T47D (cell line): ENCODE measurements around the gene PPP1CB.

Source experiments
- DNase-seq, 2 experiments: peaks; one replicate each; pipeline versions ENCODE4 v3.0.0 to v3.0.0-alpha.2; 2011 to 2012; ENCODE audit warnings: low read depth in 1 of 2, low spot score in 1 of 2
- JUND ChIP-seq: IDR thresholded peaks from 2 replicates; pipeline ENCODE4 v1.6.1; 2012; ENCODE audit warnings: low read depth
- in situ Hi-C: cut with HindIII; loops from 2 replicates; pipeline ENCODE4 v1.10.0; 2016; ENCODE audit warnings: low sequenced_read_pairs, low pct_unique_long_range_greater_than_20kb

The PPP1CB gene

DNA sequence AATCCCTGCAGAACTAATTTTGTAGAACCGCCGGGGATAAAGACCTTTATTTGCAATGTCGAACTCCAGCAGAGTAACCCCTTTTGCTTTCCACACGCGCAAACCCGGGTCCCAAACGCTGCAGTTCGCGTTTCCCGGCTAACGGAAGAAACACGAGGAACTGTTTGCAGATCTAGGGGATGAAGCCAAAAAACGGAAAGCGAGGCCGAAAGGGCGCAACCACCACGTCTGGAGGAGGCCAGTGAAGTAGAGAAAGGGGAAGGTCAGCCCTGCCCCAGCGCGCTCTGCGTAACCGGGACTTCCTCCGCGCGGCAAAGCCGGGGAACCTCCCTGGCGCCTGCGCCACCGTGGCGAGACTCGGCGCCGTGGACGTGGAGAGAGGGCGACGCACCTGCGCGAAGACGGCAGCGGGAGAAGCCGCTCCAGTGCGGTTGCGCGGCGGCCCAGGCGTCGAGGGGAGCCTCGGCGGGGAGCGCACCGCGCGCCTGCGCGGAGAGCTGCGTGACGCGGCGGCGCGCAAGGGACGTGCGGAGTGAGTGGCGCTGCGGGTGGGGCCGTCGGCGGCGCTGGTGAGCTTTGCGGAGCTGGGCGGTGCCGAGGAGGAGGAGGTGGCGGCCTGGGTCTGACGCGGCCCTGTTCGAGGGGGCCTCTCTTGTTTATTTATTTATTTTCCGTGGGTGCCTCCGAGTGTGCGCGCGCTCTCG lies at the start of gene PPP1CB:
PPP1CB (plus strand) TSS at position 579 of the 704 bp plus-strand sequence. CDS start 295 bp downstream, outside the sequence.
- in situ Hi-C loops = no loop called here
- DNase-seq = peak; percentile 76 to 95

DNA sequence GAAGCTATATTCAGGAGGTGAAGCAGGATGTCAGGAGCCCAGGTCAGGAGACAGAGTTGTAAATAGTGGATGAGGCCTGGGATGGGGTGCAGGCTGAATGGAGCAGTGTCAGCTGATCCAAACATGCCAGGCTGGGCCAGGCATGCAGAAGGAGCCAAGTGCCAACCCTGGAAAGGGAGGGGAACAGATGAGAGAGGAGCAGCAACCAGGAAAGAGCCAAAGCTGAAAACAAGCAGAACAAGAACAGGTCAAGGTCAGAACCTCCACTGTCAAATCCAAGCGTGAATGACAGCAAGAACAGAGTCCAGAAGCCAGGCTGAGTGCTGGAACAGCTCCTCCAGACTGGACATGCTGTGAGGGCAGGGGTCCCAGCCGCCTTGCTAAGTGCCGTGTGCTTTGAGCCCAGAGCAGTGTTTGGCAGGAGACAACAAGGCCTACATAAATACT lies 49.2 kb upstream of the PPP1CB start:
- DNase-seq = no peak
- in situ Hi-C loops = no loop called here
- no peak for TF ChIP-seq JUND

More for the DNA sequence above, at the start of gene PPP1CB:
- TF ChIP-seq JUND = no peak

DNA sequence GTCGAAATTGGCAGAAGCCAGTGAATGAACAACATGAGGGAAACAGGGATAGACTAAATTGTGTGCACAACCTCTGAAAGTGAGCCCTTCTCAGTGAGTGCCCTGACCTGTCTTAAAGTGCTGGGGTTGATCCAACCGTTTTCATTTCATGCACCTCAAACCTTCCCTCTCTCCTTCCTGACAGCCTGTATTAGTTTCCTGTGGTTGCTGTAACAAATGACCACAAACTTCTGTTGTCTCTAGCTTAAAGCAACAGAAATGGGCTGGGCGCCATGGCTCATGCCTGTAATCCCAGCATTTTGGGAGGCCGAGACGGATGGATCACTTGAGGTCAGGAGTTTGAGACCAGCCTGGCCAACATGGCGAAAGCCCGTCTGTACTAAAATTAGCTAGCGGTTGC lies 48.8 kb upstream of the PPP1CB start:
- DNase-seq = no peak
- TF ChIP-seq JUND = no peak
- in situ Hi-C loops = no loop called here

- DNase-seq = no peak
- TF ChIP-seq JUND = no peak
- in situ Hi-C loops = no loop called here
Measured at GRCh38 chr2:28704621-28705020, 47.0 kb upstream of the PPP1CB start.

DNA sequence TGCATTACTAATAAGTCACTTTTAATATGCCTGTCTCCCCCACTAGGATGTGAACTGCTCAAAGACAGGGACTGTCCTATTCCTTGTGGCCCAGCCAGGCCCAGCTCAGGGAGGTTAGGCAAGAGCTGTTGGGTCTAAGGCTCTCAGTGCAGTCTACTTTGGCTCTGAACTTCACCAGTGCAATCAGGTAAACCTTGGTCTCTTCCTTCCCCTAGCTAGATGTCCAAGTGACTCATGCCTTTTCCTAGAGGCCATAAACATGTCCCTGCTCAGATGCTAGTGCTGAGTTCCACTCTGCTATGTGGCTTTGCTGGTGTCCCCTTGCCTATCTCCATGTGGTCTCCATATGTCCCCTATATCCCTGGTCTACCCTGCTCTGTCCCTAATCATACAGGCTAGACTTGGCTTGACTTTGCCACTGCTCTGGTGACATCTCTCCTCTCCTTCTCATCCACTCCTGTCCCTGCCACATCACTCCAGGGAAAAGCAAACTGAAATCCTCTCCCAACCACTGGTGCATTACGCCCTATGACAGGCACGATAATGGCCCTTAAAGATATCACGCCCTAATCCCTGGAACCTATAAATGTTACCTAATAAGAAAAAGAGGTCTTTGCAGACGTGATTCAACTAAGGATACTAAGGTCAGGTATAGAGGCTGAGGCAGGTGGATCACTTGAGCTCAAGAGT lies 45.7 kb upstream of the PPP1CB start:
- in situ Hi-C loops = no loop called here
- no peak for DNase-seq
- TF ChIP-seq JUND = no peak

DNA sequence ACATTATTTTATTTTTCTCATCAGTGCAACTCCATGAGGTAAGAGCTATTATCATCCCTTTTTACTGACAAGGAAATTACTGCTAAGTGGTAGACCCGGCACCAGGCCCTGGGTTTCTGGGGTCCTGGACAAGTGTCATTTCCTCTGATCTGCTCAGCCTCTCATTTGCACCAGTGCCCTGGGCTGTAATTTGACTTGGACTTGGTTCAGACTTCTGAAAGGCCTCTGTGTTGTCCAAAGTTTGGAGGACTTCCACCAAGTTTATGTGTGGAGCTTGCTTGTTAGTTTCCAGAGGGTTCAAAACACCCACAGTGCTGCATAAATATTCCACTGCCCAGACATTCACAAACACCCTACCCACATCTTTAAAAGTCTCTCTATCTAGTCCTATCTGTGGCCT lies 44.0 kb upstream of the PPP1CB start:
- DNase-seq = no peak
- TF ChIP-seq JUND = no peak
- in situ Hi-C loops = no loop called here

- in situ Hi-C loops = no loop called here
- peak in 1 of 2 experiments; percentile 26 for DNase-seq
- TF ChIP-seq JUND = no peak
Measured at GRCh38 chr2:28709101-28709500, 42.5 kb upstream of the PPP1CB start.

DNA sequence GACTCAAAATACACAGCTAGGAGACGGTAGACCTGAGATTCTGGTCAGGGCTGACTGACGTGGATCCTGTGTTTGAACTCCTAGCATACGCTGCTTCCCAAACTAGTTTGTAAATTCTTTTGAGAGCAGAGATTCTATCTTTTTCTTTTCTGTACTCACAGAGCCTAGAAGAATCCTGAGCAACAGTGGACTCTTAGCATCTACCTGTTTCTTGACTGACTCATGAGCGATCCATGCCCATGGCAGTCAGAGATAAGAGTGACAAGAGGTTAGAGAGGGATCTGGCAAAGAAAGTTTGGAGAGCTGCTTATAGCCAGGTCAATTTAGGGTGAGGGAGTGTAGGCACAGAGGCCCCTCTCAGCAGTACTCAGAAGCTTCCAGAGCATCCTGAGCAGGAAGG lies 41.1 kb upstream of the PPP1CB start:
- no peak for TF ChIP-seq JUND
- no peak for DNase-seq
- in situ Hi-C loops = no loop called here

DNA sequence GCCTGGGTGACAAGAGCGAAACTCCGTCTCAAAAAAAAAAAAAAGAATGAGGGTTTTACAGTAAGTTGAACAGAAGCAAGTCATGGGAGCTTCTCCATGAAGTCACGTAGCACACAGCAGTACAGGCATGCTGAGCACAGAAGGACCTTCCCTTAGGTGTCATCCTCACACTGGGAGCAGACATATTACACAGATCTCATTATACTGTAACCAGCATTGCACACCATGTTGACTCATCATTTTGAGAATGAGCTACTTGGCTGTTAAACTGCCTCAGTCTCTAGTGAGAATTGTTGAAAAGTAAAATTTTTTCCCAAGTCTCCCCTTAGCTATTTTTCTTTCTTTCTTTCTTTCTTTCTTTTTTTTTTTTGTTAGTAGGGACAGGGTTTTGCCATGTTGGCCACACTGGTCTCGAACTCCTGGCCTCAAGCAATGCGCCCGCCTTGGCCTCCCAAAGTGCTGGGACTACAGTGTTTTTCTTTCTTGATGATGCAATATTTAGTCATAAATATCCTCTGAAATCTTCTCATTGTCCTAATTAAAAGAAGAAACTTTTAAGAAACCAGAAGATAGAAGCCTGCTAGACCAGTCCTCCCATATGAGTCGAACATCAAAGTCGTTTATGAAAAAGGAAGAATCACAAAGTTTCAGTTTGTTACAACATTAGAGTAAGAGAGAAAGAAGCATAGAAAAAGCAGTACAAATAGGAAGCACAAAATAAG lies 37.9 kb upstream of the PPP1CB start:
- TF ChIP-seq JUND = no peak
- DNase-seq = no peak
- in situ Hi-C loops = no loop called here

GRCh38 chr2:28716265-28716865 lies 35.3 kb upstream of the PPP1CB start:
- in situ Hi-C loops = no loop called here
- TF ChIP-seq JUND = no peak
- DNase-seq = peak in 1 of 2 experiments; percentile 88

DNA sequence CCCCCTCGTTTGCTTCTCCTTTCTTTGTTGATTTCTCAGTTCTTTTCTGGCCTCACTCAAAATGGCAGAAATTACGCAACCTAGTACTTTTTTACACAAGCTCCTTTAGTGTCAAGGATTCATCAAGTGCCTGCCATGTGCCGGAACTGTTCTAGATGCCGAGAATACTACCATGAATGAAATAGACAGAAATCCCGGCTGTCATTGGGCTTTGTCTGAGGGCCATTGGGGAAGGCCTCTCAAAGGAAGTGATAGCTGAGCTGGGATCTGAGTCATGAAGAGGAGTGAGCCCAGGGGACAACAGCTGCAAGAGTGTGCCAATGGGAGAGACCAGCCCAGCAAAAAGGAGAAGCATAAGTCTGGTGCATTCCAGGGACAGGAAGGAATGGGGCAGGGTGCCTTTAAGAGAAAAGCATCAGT lies 34.3 kb upstream of the PPP1CB start:
- DNase-seq = no peak
- in situ Hi-C loops = no loop called here
- TF ChIP-seq JUND = no peak

DNA sequence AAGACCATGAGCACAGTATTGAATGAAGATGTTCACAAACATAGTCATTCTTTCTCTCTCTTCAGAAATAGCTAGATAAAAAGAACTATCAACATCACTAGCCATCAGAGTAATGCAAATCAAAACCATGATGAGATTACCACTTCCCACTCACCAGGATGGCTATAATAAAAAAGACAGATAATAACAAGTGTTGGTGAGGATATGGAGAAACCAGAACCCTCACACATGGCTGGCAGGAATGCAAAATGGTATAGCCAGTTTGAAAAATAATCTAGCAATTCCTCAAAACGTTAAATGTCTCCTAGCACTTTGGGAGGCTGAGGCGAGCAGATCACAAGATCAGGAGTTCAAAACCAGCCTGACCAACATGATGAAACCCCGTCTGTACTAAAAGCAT lies 31.3 kb upstream of the PPP1CB start:
- in situ Hi-C loops = no loop called here
- TF ChIP-seq JUND = no peak
- no peak for DNase-seq

DNA sequence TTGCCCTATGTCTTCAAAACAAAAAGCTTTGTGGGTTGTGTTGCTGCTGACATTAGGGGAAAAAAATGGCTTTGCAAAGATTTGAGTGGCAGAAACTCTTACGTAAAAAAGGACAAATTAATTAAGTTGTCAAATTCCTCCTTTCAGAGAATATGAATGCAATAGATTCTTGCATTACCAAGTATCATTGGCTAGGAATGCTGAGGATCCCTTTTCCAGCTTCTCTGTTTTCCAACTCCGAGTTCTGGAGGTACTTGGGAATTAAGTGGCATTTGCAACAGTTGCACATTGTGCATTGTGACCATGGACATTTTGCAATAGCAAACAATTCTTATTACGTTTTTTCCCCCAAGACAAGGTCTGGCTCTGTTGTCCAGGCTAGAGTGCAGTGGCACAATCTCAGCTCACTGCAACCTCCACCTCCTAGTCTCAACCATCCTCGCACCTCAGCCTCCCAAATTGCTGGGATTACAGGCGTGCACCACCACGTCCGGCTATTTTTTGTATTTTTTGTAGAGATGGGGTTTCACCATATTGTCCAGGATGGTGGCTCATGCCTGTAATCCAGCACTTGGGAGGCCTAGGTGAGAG lies 29.9 kb upstream of the PPP1CB start:
- in situ Hi-C loops = no loop called here
- DNase-seq = no peak
- no peak for TF ChIP-seq JUND
